Measurements from ENCODE around the gene PLLP. TPM values are rescaled to one million over a fixed set of nuclear protein-coding genes. Genes with fewer than 3 reads are reported as not detected.

Gene PLLP
- total RNA-seq, 2 donors from 2014 or later, result 28.6 to 52.5 TPM

GRCh38 chr16:57262841-57263540 lies 21.5 kb downstream of the PLLP start:
- intact Hi-C loops (cut with DNase I), result no loop called here
- WGBS, result 76% methylated on average over 14 of the region's 17 CpGs
- H3K9me3 ChIP-seq, result no peaks in the 10 kb centered on the region
- H3K4me3 ChIP-seq, result no peak overlapping the region
- DNase-seq (ENCODE audit: low spot score), result no peak
- H3K4me1 ChIP-seq (replicated peaks), result peaks cover 9% of the 10 kb centered on the region
- no peaks in the 10 kb centered on the region for H3K27me3 ChIP-seq (replicated peaks; ENCODE audit: insufficient read depth)
- H3K27ac ChIP-seq, result peak overlapping the region in 1 of 2 donors; percentile 15
- TF ChIP-seq CTCF (IDR thresholded peaks at IDR 0.05), result no peak
- no peak for TF ChIP-seq POLR2A (IDR thresholded peaks at IDR 0.05)
- TF ChIP-seq POLR2AphosphoS5 (IDR thresholded peaks at IDR 0.05), result no peak
- no peaks in the 10 kb centered on the region for H3K36me3 ChIP-seq

GRCh38 chr16:57261806-57262205 lies 22.7 kb downstream of the PLLP start:
- WGBS, result 98% methylated on average over 6 of the region's 9 CpGs
- no peak for TF ChIP-seq POLR2A (IDR thresholded peaks at IDR 0.05)
- TF ChIP-seq POLR2AphosphoS5 (IDR thresholded peaks at IDR 0.05), result no peak
- TF ChIP-seq CTCF (IDR thresholded peaks at IDR 0.05), result no peak
- Histone ChIP-seq H3K36me3 (no peaks in the 10 kb centered on the region), H3K4me3 (no peak overlapping the region), H3K9me3 (no peaks in the 10 kb centered on the region), H3K27ac (no peak overlapping the region), H3K4me1 (replicated peaks) (peaks cover 3% of the 10 kb centered on the region), H3K27me3 (replicated peaks; ENCODE audit: insufficient read depth) (no peaks in the 10 kb centered on the region)
- intact Hi-C loops (cut with DNase I), result no loop called here
- DNase-seq (ENCODE audit: low spot score), result no peak

GRCh38 chr16:57260294-57260929 lies 24.1 kb downstream of the PLLP start:
- 30% methylated on average over 16 of the region's 16 CpGs for WGBS
- H3K27ac ChIP-seq, result peak overlapping the region in 1 of 2 donors; percentile 31
- intact Hi-C loops (cut with DNase I), result no loop called here
- H3K9me3 ChIP-seq, result no peaks in the 10 kb centered on the region
- no peaks in the 10 kb centered on the region for H3K27me3 ChIP-seq (replicated peaks; ENCODE audit: insufficient read depth)
- DNase-seq (ENCODE audit: low spot score), result no peak
- H3K4me3 ChIP-seq, result no peak overlapping the region
- H3K36me3 ChIP-seq, result no peaks in the 10 kb centered on the region
- TF ChIP-seq CTCF (IDR thresholded peaks at IDR 0.05), result no peak
- peak; percentile 17 for TF ChIP-seq POLR2AphosphoS5 (IDR thresholded peaks at IDR 0.05)
- peaks cover 3% of the 10 kb centered on the region for H3K4me1 ChIP-seq (replicated peaks)

- no peak overlapping the region for H3K27ac ChIP-seq
- intact Hi-C loops (cut with DNase I), result no loop called here
- 64% methylated on average over 1 of the region's 1 CpG for WGBS
- H3K27me3 ChIP-seq (replicated peaks; ENCODE audit: insufficient read depth), result no peaks in the 10 kb centered on the region
- H3K4me1 ChIP-seq (replicated peaks), result no peaks in the 10 kb centered on the region
- no peak for DNase-seq (ENCODE audit: low spot score)
- H3K36me3 ChIP-seq, result no peaks in the 10 kb centered on the region
- no peaks in the 10 kb centered on the region for H3K9me3 ChIP-seq
- TF ChIP-seq CTCF (IDR thresholded peaks at IDR 0.05), result no peak
- no peak for TF ChIP-seq POLR2A (IDR thresholded peaks at IDR 0.05)
- TF ChIP-seq POLR2AphosphoS5 (IDR thresholded peaks at IDR 0.05), result no peak
- H3K4me3 ChIP-seq, result no peak overlapping the region
These were observed 25.5 kb downstream of the PLLP start for GRCh38 chr16:57258910-57259475.

Measured in prostate gland (tissue), 2 donors.